ENCODE measurements around the gene DAO. TPM values are rescaled to one million over a fixed set of nuclear protein-coding genes. Genes with fewer than 3 reads are reported as not detected.

The DAO gene

GRCh38 chr12:108948367-108948766 is 68.5 kb downstream of the DAO start:
- no peak overlapping the region for H3K4me3 ChIP-seq (replicated peaks; ENCODE audit: insufficient read depth, low read length)
- no peak overlapping the region for H3K27ac ChIP-seq (replicated peaks)
- TF ChIP-seq REST (IDR thresholded peaks at IDR 0.05; ENCODE audit: insufficient replicate concordance, low read depth) (no peak), SPI1 (IDR thresholded peaks at IDR 0.05; ENCODE audit: borderline replicate concordance, low read depth) (peak; percentile 52; the same call in 1 of the 2 replicates), GABPA (IDR thresholded peaks at IDR 0.05; ENCODE audit: low read depth) (no peak), POLR2AphosphoS5 (IDR thresholded peaks at IDR 0.05; ENCODE audit: low read depth) (no peak), CTCF (IDR thresholded peaks at IDR 0.05; ENCODE audit: insufficient read depth, low read length) (no peak)
- no peaks in the 10 kb centered on the region for H3K27me3 ChIP-seq (ENCODE audit: insufficient read depth, poor library complexity, severe bottlenecking)
- DNase-seq (ENCODE audit: low read depth in 1 of 2, low spot score in 1 of 2): peak in 1 of 2 experiments; percentile 20

- DNase-seq (ENCODE audit: low read depth in 1 of 2, low spot score in 1 of 2): no peak
- H3K4me3 ChIP-seq (replicated peaks; ENCODE audit: insufficient read depth, low read length): no peak overlapping the region
- H3K27me3 ChIP-seq (ENCODE audit: insufficient read depth, poor library complexity, severe bottlenecking): no peaks in the 10 kb centered on the region
- no peak overlapping the region for H3K27ac ChIP-seq (replicated peaks)
- TF ChIP-seq GABPA (IDR thresholded peaks at IDR 0.05; ENCODE audit: low read depth) (no peak), POLR2AphosphoS5 (IDR thresholded peaks at IDR 0.05; ENCODE audit: low read depth) (no peak), REST (IDR thresholded peaks at IDR 0.05; ENCODE audit: insufficient replicate concordance, low read depth) (no peak), SPI1 (IDR thresholded peaks at IDR 0.05; ENCODE audit: borderline replicate concordance, low read depth) (no peak), CTCF (IDR thresholded peaks at IDR 0.05; ENCODE audit: insufficient read depth, low read length) (no peak)
These were observed 70.1 kb downstream of the DAO start for GRCh38 chr12:108949976-108950375.

Small RNA genes within 50 kb of the gene (microRNA-seq; reads per million reads assigned to microRNA genes)
- gene MIR619: not detected

Data from HL-60 (cell line).